HG02571 (cell line): ENCODE results near the gene GEMIN2.
"Not testable (repeated sequence)": the region's sequence is repeated elsewhere in the genome, so short reads cannot be mapped to it uniquely, and the experiment has no call there.

Source experiments
- ATAC-seq: cut with Tn5 transposase; IDR thresholded peaks from one replicate; pipeline ENCODE4 v1.9.1; 2021; ENCODE audit warnings: mild to moderate bottlenecking, moderate library complexity; ENCODE audit not compliant: unreplicated experiment

GEMIN2 gene

GRCh38 chr14:39175445-39176262 is 61.5 kb downstream of the GEMIN2 start:
- peak; percentile 5 for ATAC-seq

GRCh38 chr14:39176263-39177167 is 62.4 kb downstream of the GEMIN2 start:
- ATAC-seq, result no peak

GRCh38 chr14:39177168-39177545 is 63.0 kb downstream of the GEMIN2 start:
- ATAC-seq, result no peak

- no peak for ATAC-seq
These were observed 64.9 kb downstream of the GEMIN2 start for GRCh38 chr14:39179042-39179441.

GRCh38 chr14:39180553-39180952 is 66.4 kb downstream of the GEMIN2 start:
- no peak for ATAC-seq

GRCh38 chr14:39181026-39181692 is 67.0 kb downstream of the GEMIN2 start:
- no peak for ATAC-seq

- ATAC-seq, result no peak
These were observed 67.5 kb downstream of the GEMIN2 start for GRCh38 chr14:39181693-39182047.

GRCh38 chr14:39182770-39183684 is 68.9 kb downstream of the GEMIN2 start:
- ATAC-seq, result no peak

GRCh38 chr14:39183685-39184003 is 69.5 kb downstream of the GEMIN2 start:
- not testable (repeated sequence) for ATAC-seq

GRCh38 chr14:39184628-39185255 is 70.6 kb downstream of the GEMIN2 start:
- ATAC-seq, result no peak

GRCh38 chr14:39185256-39186049 is 71.3 kb downstream of the GEMIN2 start:
- ATAC-seq, result no peak
